Right cardiac atrium (tissue), 5 donors: ENCODE measurements around the gene VSTM2L. TPM values are rescaled to one million over a fixed set of nuclear protein-coding genes. Genes with fewer than 3 reads are reported as not detected.
"Not testable (repeated sequence)": the region's sequence is repeated elsewhere in the genome, so short reads cannot be mapped to it uniquely, and the experiment has no call there.

Source experiments
- ATAC-seq, 2 donors: fragments of 200-7000 bp; cut with Tn5 transposase; one replicate each; pipeline versions ENCODE4 v1.8.0 to v1.9.1; 2020; ENCODE audit warnings: moderate library complexity in 2 of 2, mild to moderate bottlenecking in 1 of 2
- DNase-seq, 3 donors: peaks; one replicate each; pipeline ENCODE4 v3.0.0-alpha.2; 2020
- H3K27ac ChIP-seq: one replicate; pipeline ENCODE4 v1.5.1; 2013; ENCODE audit warnings: mild to moderate bottlenecking, low read length, control low read depth, moderate library complexity
- H3K27me3 ChIP-seq: one replicate; pipeline ENCODE4 v1.6.1; 2013; ENCODE audit not compliant: control insufficient read depth, insufficient read depth
- H3K4me1 ChIP-seq: one replicate; pipeline ENCODE4 v1.6.1; 2013; ENCODE audit warnings: low read length; ENCODE audit not compliant: control insufficient read depth, insufficient read depth
- H3K4me3 ChIP-seq: one replicate; pipeline ENCODE4 v1.5.1; 2013; ENCODE audit warnings: low read length, control low read depth
- H3K9me3 ChIP-seq: one replicate; pipeline ENCODE4 v1.6.1; 2013; ENCODE audit warnings: low read length; ENCODE audit not compliant: control insufficient read depth
- WGBS: extraction: QIAGEN DNeasy Blood & Tissue Kit; methylation state at CpG from one replicate; pipeline ENCODE4 v1.1.7; 2013; 5-methylcytosine and 5-hydroxymethylcytosine counted together
- intact Hi-C, 4 donors: fragments of 100-400 bp; cut with DNase I; formaldehyde crosslinking; loops; one replicate each; pipeline versions ENCODE4 v1.11.0 to v1.14.0; 2022 to 2023
- long read RNA-seq, 4 donors: library from polyadenylated mRNA; unstranded; transcript quantifications; one replicate each; pipeline ENCODE4 v2.0.0, GENCODE V29; 2020 to 2021
- polyA plus RNA-seq: library from polyadenylated mRNA; stranded (reverse); fragments of 200-250 nt; gene quantifications from one replicate; pipeline ENCODE4 v1.2.3, GENCODE V29; 2013
- total RNA-seq, 4 donors: library from RNA; stranded (reverse); fragmentation: NEBNext Ultra II Directional; extraction: Animal tissue kit (Norgen Biotek cat#: 25700); gene quantifications; one replicate each; pipeline ENCODE4 v1.2.1, GENCODE V29; 2021
- donor health status: healthy with polysubstance abuse.
- donor health status: DM: no; HTN: yes; CAD: no.
- donor health status: DM: no; HTN: no; CAD: no.
- donor health status: DM: no; HTN: yes; CAD: no; lungs with severe emphysema.
- donor health status: DM: yes; HTN: yes; CAD: no.

The VSTM2L gene, protein sequence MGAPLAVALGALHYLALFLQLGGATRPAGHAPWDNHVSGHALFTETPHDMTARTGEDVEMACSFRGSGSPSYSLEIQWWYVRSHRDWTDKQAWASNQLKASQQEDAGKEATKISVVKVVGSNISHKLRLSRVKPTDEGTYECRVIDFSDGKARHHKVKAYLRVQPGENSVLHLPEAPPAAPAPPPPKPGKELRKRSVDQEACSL
- 100 to 1,000 TPM; 120 to 164 (median 143) TPM for total RNA-seq
- 122 TPM for polyA plus RNA-seq
- long read RNA-seq, donor 1, transcript VSTM2L-202 (4 exons, 1,959 nt): major isoform, 108 of 224 reads
- long read RNA-seq, donor 1, transcript VSTM2L-203 (3 exons, 656 nt): minor isoform, 45 of 224 reads
- long read RNA-seq, donor 1, partial matches to known transcripts: 62 of 224 reads
- long read RNA-seq, donor 1, other reads (novel, unspliced or antisense): 8 of 224 reads
- long read RNA-seq, donor 2, transcript VSTM2L-202 (4 exons, 1,959 nt): major isoform, 90 of 157 reads
- long read RNA-seq, donor 2, transcript VSTM2L-203 (3 exons, 656 nt): minor isoform, 19 of 157 reads
- long read RNA-seq, donor 2, partial matches to known transcripts: 41 of 157 reads
- long read RNA-seq, donor 2, other reads (novel, unspliced or antisense): 4 of 157 reads
- long read RNA-seq, donor 3, transcript VSTM2L-202 (4 exons, 1,959 nt): major isoform, 15 of 66 reads
- long read RNA-seq, donor 3, partial matches to known transcripts: 49 of 66 reads
- long read RNA-seq, donor 3, other reads (novel, unspliced or antisense): 2 of 66 reads
- long read RNA-seq, donor 4, transcript VSTM2L-202 (4 exons, 1,959 nt): major isoform, 73 of 126 reads
- long read RNA-seq, donor 4, transcript VSTM2L-203 (3 exons, 656 nt): minor isoform, 20 of 126 reads
- long read RNA-seq, donor 4, partial matches to known transcripts: 22 of 126 reads
- long read RNA-seq, donor 4, other reads (novel, unspliced or antisense): 9 of 126 reads

DNA sequence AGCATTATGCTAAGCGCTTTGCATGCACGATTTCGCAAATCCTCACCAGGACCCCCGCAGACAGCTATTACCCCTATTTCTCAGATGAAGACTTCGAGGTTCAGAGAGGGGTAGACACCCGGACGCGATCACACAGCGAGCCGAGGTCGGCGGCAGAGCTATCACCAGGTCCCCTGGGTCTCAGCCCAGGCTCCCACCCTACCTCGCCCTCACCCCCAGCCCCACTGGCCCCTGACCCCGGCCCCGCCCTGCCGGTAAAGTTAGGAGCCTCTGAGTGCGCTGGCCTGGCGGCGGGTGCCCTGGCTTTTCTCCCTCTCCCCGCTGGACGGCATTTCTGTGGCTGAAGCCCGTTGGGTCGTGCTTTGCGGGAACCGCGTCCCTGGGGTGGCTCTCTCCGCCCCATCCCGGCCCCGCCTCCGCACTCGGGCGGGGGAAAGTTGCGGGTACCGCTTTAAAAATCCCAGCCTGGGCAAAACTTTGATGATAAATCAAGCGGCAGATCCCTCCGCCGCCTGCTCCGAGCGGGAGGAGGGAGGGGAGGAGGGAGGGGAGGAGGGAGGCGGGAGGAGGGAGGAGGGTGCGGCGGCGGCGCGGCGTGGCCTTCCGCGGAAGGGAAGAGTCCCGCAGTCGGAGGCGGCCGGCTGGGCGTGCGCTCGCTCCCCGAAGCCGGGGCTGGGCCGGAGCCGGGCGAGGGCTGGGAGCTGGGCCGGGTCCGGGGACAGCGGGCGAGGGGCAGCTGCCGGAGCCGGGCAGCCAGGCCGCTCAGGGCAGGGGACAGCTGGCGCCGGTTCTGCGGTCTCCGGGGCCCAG, at the start of gene VSTM2L:
Gene VSTM2L, plus strand, starts transcription at position 624 of the 810 bp plus-strand sequence. CDS start 224 bp downstream, outside the sequence.
- Histone ChIP-seq H3K27me3 (no peaks in the 10 kb centered on the region), H3K4me1 (no peaks in the 10 kb centered on the region), H3K4me3 (peak within 1 kb of the TSS; percentile 42), H3K27ac (peak within 1 kb of the TSS; percentile 45), H3K9me3 (no peaks in the 10 kb centered on the region)
- DNase-seq (peak; percentile 44 to 83 (median 69)), ATAC-seq (peak; percentile 24 to 30)
- 6% methylated on average over 70 of the region's 71 CpGs for WGBS
- intact Hi-C loops: loop anchor here in 2 of 4 donors (5.0 kb wide), 1 partner anchor 90 kb away; no protein-coding TSS in a partner anchor

DNA sequence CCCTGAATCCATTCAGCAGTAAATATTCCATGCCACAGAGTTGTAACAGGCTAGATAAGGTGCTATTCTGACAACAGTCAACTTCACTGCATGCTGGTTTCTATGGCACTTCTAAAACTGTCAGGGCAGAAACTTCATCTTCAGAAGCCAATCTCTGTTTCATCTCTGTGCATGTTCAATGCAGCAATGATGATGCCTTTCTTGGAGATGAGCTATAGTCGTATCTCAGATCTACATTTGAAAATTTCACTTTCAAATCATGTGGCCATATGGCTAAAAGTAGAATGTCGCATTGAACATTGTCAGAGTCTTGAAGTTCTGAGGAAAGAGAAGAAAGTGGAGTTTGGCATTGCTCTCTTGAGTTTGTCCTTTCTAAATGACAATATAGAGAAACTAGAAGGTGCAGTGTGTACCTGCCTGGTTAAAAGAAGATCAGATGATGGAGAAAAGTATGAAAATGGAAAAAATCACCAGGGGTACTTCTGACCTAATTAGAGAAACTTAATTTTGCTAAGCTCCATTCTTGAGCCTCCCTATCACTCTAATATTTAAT, 49.0 kb upstream of the VSTM2L start:
- ATAC-seq (no peak), DNase-seq (no peak)
- H3K9me3 ChIP-seq: no peaks in the 10 kb centered on the region
- no peaks in the 10 kb centered on the region for H3K27me3 ChIP-seq
- intact Hi-C loops: no loop called here
- H3K27ac ChIP-seq: no peak overlapping the region
- peaks cover 4% of the 10 kb centered on the region for H3K4me1 ChIP-seq
- 95% methylated on average over 2 of the region's 2 CpGs for WGBS
- no peak overlapping the region for H3K4me3 ChIP-seq

DNA sequence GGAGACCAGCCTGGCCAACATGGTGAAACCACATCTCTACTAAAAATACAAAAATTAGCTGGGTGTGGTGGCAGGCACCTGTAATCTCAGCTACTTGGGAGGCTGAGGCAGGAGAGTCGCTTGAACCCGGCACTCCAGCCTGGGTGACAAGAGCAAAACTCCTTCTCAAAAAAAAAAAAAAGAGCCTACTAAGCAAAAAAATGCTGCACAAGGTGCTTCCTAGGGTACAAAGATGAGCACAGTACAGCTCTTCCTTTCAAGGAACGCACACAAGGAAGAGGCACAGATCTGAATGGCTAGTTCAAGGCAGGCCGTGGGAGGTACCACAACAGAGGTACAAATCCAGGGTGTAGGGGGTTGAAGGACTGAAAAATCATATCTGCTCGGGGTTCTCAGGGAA, 46.9 kb upstream of the VSTM2L start:
- WGBS: 98% methylated on average over 5 of the region's 5 CpGs
- H3K4me3 ChIP-seq, H3K4me1 ChIP-seq, H3K27me3 ChIP-seq, DNase-seq, H3K27ac ChIP-seq, ATAC-seq, H3K9me3 ChIP-seq, intact Hi-C loops: not testable (repeated sequence)

DNA sequence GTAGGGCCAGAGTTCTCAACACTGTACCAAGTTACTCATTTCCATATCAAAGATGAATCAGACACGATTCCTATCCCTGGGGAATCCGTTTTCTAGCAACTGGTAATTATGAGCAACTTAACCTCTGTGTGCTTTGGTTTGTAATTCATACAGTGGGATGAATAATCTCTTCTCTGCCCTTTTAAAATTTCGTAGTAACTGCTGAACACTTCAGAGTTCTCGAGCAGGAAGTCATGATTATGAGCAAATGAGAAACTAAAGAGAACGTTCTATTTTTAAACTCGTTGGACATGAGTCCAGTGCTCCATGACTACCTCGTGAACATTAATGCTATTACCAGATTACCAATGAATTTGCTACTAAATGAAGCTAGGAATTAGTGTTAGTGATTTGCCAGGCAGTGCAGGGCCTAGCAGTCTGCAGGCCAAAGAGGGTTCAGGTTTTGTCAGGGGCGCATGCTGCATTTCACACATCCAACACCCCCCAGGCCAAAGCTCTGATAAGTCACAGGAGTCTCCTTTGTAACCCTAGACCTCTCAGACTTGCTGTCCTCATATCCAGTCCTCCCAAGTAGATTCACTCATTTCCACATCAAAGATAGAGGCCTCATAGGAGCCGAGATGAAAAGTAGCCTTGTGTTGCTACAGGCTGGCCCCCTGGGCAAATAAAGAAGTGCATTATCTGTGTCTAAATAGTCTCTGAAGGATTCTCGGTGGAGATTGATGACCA, 45.8 kb upstream of the VSTM2L start:
- intact Hi-C loops: no loop called here
- Histone ChIP-seq H3K27me3 (no peaks in the 10 kb centered on the region), H3K27ac (no peak overlapping the region), H3K4me1 (peaks cover 4% of the 10 kb centered on the region), H3K4me3 (no peak overlapping the region), H3K9me3 (no peaks in the 10 kb centered on the region)
- WGBS: 61% methylated on average over 10 of the region's 10 CpGs
- ATAC-seq (no peak), DNase-seq (no peak)

DNA sequence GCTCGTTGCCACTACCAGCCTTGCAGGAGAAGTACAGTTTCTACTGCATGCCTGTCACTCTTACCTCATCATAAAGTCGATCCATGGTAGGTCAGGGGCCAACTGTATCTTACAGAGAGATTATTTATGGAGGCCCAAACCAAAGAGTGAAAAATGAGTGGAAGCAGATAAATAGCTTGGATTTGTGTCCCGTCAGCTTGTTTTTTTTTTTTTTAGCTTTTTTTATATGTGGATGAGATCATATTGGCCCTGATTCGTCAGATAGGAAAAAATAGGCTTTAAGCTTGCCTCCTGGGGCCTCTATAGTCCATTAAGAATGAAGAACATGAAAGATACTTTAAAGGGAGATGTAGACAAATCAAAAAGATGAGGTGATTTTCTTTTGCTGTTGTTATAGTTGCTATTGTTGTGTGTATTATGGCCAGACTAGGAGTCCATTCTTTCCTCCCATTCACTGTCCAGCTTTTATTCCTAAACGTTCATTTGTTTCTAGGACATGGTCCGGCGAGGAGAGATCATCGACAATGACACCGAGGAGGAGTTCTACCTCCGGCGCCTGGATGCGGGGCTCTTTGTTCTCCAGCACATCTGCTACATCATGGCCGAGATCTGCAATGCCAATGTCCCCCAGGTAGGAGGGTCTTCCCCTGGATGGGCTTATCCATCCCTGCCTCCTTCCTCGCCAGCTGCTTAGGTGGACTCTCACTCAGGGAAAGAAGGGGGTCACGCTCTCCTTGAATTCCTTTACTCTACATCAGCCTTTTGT, 43.3 kb upstream of the VSTM2L start:
- Histone ChIP-seq H3K27me3 (no peaks in the 10 kb centered on the region), H3K4me3 (no peak overlapping the region), H3K4me1 (peaks cover 4% of the 10 kb centered on the region), H3K9me3 (no peaks in the 10 kb centered on the region), H3K27ac (no peak overlapping the region)
- DNase-seq (no peak), ATAC-seq (no peak)
- intact Hi-C loops: no loop called here
- 91% methylated on average over 15 of the region's 15 CpGs for WGBS

DNA sequence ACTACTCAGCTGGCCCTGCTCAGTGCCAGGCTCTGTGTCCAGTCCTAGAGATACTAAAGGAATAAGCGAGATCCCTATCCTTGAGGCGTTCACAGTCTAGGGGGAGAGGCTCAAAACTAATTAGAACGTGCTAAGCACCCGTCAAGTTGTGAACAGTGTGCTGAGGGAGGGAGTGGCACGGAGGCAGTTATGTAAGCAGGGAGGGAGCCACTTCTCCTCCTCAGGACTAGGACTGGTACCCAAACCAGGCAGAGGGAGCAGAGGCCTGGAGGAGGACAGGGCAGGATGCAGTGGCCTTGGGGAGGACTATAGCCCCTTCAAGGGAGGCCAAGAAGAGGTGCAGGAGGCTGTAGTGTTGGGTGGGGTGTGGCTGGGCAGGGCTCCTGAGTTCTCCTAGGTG, 39.6 kb upstream of the VSTM2L start:
- 96% methylated on average over 5 of the region's 5 CpGs for WGBS
- Histone ChIP-seq H3K4me1 (no peaks in the 10 kb centered on the region), H3K27ac (no peak overlapping the region), H3K4me3 (no peak overlapping the region), H3K9me3 (no peaks in the 10 kb centered on the region), H3K27me3 (no peaks in the 10 kb centered on the region)
- no peak for DNase-seq
- intact Hi-C loops: no loop called here
- ATAC-seq: no peak

DNA sequence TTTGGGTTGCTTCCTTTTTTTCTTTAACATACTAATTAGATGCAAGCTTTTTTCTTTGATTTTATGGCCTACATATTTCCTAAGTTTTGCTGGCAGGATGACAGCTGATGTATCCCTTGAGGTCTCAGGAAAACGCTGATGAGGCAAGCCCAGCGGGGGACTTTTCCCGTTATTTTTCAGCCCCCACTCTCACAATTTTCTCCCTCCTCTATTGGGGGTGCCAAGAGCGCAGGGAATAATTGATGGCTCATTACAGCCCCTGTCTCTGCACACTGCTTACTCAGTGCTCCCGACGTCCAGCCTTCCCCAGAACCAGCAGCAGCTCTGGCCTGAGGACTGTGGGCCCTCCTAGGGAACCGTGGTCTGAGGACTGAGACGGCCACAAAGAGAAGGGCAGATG, 38.6 kb upstream of the VSTM2L start:
- H3K4me3 ChIP-seq: no peak overlapping the region
- 70% methylated on average over 8 of the region's 8 CpGs for WGBS
- ATAC-seq (no peak), DNase-seq (no peak)
- no peaks in the 10 kb centered on the region for H3K9me3 ChIP-seq
- H3K27me3 ChIP-seq: no peaks in the 10 kb centered on the region
- no peaks in the 10 kb centered on the region for H3K4me1 ChIP-seq
- intact Hi-C loops: no loop called here
- no peak overlapping the region for H3K27ac ChIP-seq

DNA sequence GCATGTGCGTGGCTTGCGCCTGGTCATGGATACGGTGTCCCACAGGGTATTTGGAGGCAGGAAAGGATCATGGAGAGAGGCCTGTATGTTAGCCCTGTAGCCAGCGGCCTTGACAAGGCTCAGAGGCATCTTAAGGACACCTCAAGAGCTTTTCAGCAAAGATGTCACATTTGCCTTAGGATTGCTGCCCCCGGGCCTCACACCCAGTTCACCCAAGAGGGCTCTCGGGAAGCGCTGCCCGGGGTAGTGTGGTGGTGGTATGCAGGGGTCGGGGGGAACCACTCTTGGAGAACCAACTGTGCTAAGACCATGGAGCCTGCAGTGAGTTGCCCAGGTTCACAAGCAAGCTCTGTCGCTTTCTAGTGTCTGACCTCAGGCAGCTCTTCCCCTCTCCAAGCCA, 36.9 kb upstream of the VSTM2L start:
- H3K4me3 ChIP-seq: no peak overlapping the region
- no peaks in the 10 kb centered on the region for H3K4me1 ChIP-seq
- ATAC-seq (no peak), DNase-seq (no peak)
- H3K27ac ChIP-seq: no peak overlapping the region
- intact Hi-C loops: no loop called here
- H3K27me3 ChIP-seq: no peaks in the 10 kb centered on the region
- 95% methylated on average over 10 of the region's 10 CpGs for WGBS
- H3K9me3 ChIP-seq: no peaks in the 10 kb centered on the region

DNA sequence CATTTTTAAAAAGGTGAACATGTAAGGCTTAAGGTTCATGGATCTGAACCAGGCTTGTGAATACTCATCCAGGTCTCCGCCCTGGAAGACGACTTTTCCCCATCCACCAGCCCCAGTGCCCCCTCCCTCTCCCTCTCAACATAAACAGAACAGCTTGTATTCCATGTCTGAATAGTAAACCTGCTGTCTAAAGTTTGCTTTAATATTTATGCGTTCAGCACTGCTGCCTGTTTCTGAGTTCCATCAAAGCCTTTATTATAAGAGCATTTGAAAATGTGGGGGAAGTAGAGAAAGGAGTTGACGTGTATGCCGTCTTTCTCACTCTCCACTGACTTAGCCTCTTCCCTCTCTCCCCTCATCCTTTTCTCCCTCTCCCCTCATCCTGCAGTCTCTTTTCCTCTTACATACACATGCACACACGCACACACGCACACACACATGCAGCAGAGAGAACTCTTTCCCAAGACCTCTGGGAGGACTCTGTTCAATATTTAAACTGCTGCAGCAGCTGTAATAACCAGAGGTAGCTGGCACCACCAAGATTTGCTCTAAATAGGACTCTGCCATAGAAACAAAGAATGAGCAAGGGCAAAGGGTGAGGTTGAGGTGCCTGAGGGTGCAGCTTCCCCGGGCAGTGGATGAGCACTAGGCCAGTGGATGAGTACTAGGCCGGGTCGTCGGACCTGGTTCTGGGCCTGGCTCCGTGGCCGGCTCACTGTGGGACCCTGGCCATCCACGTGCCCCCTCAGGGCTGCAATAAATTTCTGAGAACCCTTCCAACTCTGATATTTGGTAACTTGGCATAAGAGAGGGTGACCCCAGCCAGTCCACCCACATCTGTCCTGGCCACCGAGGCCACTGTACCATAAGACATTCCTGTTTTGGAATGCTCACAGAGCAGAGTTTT, 35.4 kb upstream of the VSTM2L start:
- no peaks in the 10 kb centered on the region for H3K4me1 ChIP-seq
- ATAC-seq: no peak
- WGBS: 91% methylated on average over 15 of the region's 15 CpGs
- DNase-seq: no peak
- no peak overlapping the region for H3K27ac ChIP-seq
- no peak overlapping the region for H3K4me3 ChIP-seq
- H3K9me3 ChIP-seq: no peaks in the 10 kb centered on the region
- intact Hi-C loops: no loop called here
- no peaks in the 10 kb centered on the region for H3K27me3 ChIP-seq
